ENCODE results near the gene PRKCA.
A peak's percentile ranks its signal among the peaks of the same experiment; 100 is the strongest.

Gene PRKCA

DNA sequence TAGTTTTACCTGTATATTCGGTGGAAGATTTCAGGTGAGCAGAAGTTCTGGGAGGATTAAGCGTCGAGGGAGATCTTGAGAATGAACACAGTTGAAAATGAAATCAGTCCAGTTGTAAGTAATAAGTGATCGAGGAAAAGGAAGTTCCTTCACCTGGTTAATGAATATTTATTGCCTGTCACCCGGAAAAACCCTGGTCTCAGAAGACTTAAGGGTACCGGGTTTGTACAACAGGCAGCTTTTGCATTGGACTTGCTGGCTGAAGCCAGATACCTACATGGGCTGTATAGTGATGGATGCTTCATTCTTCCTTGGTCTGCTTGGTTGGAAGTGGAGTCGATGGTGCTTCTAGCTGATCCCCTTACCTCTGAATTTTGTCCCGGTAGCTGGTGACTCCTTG, 72.7 kb downstream of the PRKCA start:
- H3K27ac ChIP-seq (ENCODE audit: insufficient read depth, low read length, poor library complexity, severe bottlenecking) = peak overlapping the region; percentile 43
- DNase-seq = no peak
- H3K9me3 ChIP-seq (ENCODE audit: control insufficient read depth, low read length) = no peaks in the 10 kb centered on the region
- peaks cover 20% of the 10 kb centered on the region for H3K4me1 ChIP-seq (ENCODE audit: control insufficient read depth, insufficient read depth, low read length, poor library complexity, severe bottlenecking)
- H3K27me3 ChIP-seq (replicated peaks; ENCODE audit: control insufficient read depth, insufficient read depth, low read length, poor library complexity, severe bottlenecking) = no peaks in the 10 kb centered on the region
- no peak overlapping the region for H3K4me3 ChIP-seq (ENCODE audit: insufficient read depth, low read depth, low read length, poor library complexity, severe bottlenecking)
- H3K36me3 ChIP-seq (ENCODE audit: control insufficient read depth, insufficient read depth, low read length) = no peaks in the 10 kb centered on the region

DNA sequence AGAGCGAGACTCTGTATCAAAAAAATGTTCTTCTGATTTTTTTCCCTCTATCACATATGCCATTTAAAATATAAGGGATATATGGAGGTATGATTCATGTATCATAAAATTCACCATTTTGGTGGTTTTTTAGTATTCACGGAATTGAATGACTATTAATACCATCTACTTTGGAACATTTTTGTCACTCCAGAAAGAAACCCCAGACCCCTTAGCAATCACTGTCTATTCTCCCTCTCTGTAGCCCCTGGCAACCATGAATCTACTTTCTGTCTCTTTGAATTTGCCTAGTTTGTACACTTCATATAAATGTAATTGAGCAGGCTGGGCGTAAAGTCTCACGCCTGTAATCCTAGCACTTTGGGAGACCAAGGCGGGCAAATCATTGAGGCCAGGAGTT, 75.9 kb downstream of the PRKCA start:
- no peak overlapping the region for H3K4me3 ChIP-seq (ENCODE audit: insufficient read depth, low read depth, low read length, poor library complexity, severe bottlenecking)
- peaks cover 20% of the 10 kb centered on the region for H3K4me1 ChIP-seq (ENCODE audit: control insufficient read depth, insufficient read depth, low read length, poor library complexity, severe bottlenecking)
- H3K36me3 ChIP-seq (ENCODE audit: control insufficient read depth, insufficient read depth, low read length) = no peaks in the 10 kb centered on the region

GRCh38 chr17:66379544-66379943, 77.1 kb downstream of the PRKCA start:
- Histone ChIP-seq H3K27ac (ENCODE audit: insufficient read depth, low read length, poor library complexity, severe bottlenecking) (no peak overlapping the region), H3K4me1 (ENCODE audit: control insufficient read depth, insufficient read depth, low read length, poor library complexity, severe bottlenecking) (peaks cover 11% of the 10 kb centered on the region), H3K36me3 (ENCODE audit: control insufficient read depth, insufficient read depth, low read length) (no peaks in the 10 kb centered on the region), H3K4me3 (ENCODE audit: insufficient read depth, low read depth, low read length, poor library complexity, severe bottlenecking) (no peak overlapping the region), H3K9me3 (ENCODE audit: control insufficient read depth, low read length) (no peaks in the 10 kb centered on the region), H3K27me3 (replicated peaks; ENCODE audit: control insufficient read depth, insufficient read depth, low read length, poor library complexity, severe bottlenecking) (no peaks in the 10 kb centered on the region)
- no peak for DNase-seq

More for the DNA sequence above, 75.9 kb downstream of the PRKCA start:
- no peaks in the 10 kb centered on the region for H3K9me3 ChIP-seq (ENCODE audit: control insufficient read depth, low read length)
- H3K27me3 ChIP-seq (replicated peaks; ENCODE audit: control insufficient read depth, insufficient read depth, low read length, poor library complexity, severe bottlenecking) = no peaks in the 10 kb centered on the region
- no peak overlapping the region for H3K27ac ChIP-seq (ENCODE audit: insufficient read depth, low read length, poor library complexity, severe bottlenecking)
- no peak for DNase-seq

- H3K9me3 ChIP-seq (ENCODE audit: control insufficient read depth, low read length) = no peaks in the 10 kb centered on the region
- no peaks in the 10 kb centered on the region for H3K36me3 ChIP-seq (ENCODE audit: control insufficient read depth, insufficient read depth, low read length)
- DNase-seq = no peak
- H3K4me3 ChIP-seq (ENCODE audit: insufficient read depth, low read depth, low read length, poor library complexity, severe bottlenecking) = no peak overlapping the region
- H3K27ac ChIP-seq (ENCODE audit: insufficient read depth, low read length, poor library complexity, severe bottlenecking) = no peak overlapping the region
- peaks cover 7% of the 10 kb centered on the region for H3K4me1 ChIP-seq (ENCODE audit: control insufficient read depth, insufficient read depth, low read length, poor library complexity, severe bottlenecking)
- H3K27me3 ChIP-seq (replicated peaks; ENCODE audit: control insufficient read depth, insufficient read depth, low read length, poor library complexity, severe bottlenecking) = no peaks in the 10 kb centered on the region
Measured at GRCh38 chr17:66379996-66380395, 77.6 kb downstream of the PRKCA start.

GRCh38 chr17:66381701-66382362, 79.4 kb downstream of the PRKCA start:
- Histone ChIP-seq H3K27me3 (replicated peaks; ENCODE audit: control insufficient read depth, insufficient read depth, low read length, poor library complexity, severe bottlenecking) (no peaks in the 10 kb centered on the region), H3K4me1 (ENCODE audit: control insufficient read depth, insufficient read depth, low read length, poor library complexity, severe bottlenecking) (peaks cover 3% of the 10 kb centered on the region), H3K9me3 (ENCODE audit: control insufficient read depth, low read length) (no peaks in the 10 kb centered on the region), H3K36me3 (ENCODE audit: control insufficient read depth, insufficient read depth, low read length) (no peaks in the 10 kb centered on the region), H3K4me3 (ENCODE audit: insufficient read depth, low read depth, low read length, poor library complexity, severe bottlenecking) (no peak overlapping the region), H3K27ac (ENCODE audit: insufficient read depth, low read length, poor library complexity, severe bottlenecking) (no peak overlapping the region)
- DNase-seq = no peak

DNA sequence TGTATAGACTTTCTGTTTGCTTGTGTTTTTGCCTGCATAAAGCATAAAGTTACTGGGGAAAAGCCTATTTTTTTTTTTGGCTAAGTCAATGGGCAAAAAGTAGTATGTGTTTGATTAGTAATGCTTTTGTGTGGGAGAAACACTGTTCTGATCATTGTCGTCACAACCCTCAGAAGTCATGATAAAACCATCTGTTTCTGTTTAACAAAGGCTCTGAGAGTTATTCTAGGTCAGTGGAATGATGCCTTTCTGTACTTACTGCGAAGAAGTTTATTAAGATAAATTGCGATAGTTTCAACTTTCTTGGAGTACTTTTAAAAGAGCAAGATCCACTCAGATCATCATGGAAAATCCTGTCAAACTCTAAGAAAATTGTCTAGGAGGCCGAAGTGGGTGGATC, 80.9 kb downstream of the PRKCA start:
- DNase-seq = no peak
- H3K9me3 ChIP-seq (ENCODE audit: control insufficient read depth, low read length) = no peaks in the 10 kb centered on the region

DNA sequence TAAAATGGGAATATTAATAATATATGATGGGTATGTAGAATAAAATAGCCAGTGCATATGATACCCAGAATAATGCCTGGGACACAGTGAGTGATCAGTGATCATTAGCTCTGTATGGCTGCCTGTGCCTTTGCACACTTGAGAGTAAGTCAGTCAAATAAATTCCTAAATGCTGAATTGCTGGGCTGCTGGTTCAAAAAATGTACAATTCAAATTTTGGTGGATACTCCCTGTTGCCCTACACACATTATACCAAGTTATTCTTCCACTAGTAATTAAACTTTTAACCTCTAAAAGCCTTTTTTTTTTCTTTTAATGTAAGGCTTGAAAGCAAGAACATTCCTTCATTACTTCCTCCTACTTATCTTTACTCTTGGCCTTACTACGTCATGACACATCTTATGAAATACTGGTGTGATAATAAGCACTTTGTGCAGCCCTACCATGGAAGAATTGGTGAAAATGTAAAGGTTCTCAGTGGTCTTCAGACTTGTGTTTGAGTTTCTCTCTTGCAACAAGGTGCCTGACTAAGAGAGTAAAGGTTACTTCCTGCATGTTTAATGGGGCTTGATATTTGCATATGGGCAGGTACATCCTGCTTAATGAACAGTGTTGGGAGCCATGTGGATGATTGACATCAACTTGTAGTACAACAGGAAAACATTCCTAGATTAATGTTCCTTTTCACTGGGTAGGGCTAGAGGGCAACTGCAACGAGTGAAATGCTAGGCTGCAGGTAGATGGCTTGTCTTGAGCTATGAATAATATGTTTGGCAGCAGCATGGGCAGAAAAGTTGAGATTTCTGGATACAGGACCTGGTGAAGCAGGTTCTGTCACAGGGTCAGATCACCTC, 84.3 kb downstream of the PRKCA start:
- DNase-seq = no peak
- Histone ChIP-seq H3K4me1 (ENCODE audit: control insufficient read depth, insufficient read depth, low read length, poor library complexity, severe bottlenecking) (no peaks in the 10 kb centered on the region), H3K27me3 (replicated peaks; ENCODE audit: control insufficient read depth, insufficient read depth, low read length, poor library complexity, severe bottlenecking) (no peaks in the 10 kb centered on the region), H3K9me3 (ENCODE audit: control insufficient read depth, low read length) (no peaks in the 10 kb centered on the region), H3K4me3 (ENCODE audit: insufficient read depth, low read depth, low read length, poor library complexity, severe bottlenecking) (no peak overlapping the region), H3K27ac (ENCODE audit: insufficient read depth, low read length, poor library complexity, severe bottlenecking) (no peak overlapping the region), H3K36me3 (ENCODE audit: control insufficient read depth, insufficient read depth, low read length) (peaks cover 10% of the 10 kb centered on the region)

More for the DNA sequence above, 80.9 kb downstream of the PRKCA start:
- no peak overlapping the region for H3K27ac ChIP-seq (ENCODE audit: insufficient read depth, low read length, poor library complexity, severe bottlenecking)
- no peak overlapping the region for H3K4me3 ChIP-seq (ENCODE audit: insufficient read depth, low read depth, low read length, poor library complexity, severe bottlenecking)
- H3K4me1 ChIP-seq (ENCODE audit: control insufficient read depth, insufficient read depth, low read length, poor library complexity, severe bottlenecking) = peaks cover 3% of the 10 kb centered on the region
- no peaks in the 10 kb centered on the region for H3K27me3 ChIP-seq (replicated peaks; ENCODE audit: control insufficient read depth, insufficient read depth, low read length, poor library complexity, severe bottlenecking)
- no peaks in the 10 kb centered on the region for H3K36me3 ChIP-seq (ENCODE audit: control insufficient read depth, insufficient read depth, low read length)

DNA sequence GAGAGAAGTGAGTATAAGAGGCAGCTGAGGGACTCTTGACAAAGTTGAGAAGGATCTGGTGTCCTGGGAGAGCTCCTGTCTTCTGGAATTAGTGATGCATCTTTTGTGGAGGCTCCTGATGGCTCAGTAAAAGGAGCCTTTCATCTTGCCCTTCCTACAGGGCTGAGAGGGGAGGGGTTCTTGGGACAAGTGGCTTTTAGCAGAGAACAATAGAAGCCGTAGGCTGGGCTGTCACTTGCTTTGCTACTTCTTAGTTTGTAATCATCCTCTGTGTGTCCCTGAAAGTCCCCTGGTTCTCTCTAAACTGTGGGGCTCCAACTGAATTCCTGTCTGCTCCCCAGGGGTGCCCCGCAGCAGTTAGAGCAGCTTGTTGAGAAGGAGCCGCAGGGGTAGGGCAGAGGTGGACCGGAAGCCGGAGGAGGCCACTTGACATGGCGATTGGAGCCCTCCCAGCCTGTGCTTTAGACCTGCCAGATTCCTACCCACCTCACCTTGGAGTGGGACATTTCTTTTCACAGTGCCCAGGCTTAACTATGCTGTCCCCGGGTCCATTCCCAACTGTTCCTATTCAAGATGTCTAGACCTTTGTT, 85.1 kb downstream of the PRKCA start:
- no peak overlapping the region for H3K27ac ChIP-seq (ENCODE audit: insufficient read depth, low read length, poor library complexity, severe bottlenecking)
- H3K4me1 ChIP-seq (ENCODE audit: control insufficient read depth, insufficient read depth, low read length, poor library complexity, severe bottlenecking) = no peaks in the 10 kb centered on the region
- no peaks in the 10 kb centered on the region for H3K27me3 ChIP-seq (replicated peaks; ENCODE audit: control insufficient read depth, insufficient read depth, low read length, poor library complexity, severe bottlenecking)
- peaks cover 10% of the 10 kb centered on the region for H3K36me3 ChIP-seq (ENCODE audit: control insufficient read depth, insufficient read depth, low read length)
- no peak overlapping the region for H3K4me3 ChIP-seq (ENCODE audit: insufficient read depth, low read depth, low read length, poor library complexity, severe bottlenecking)
- no peaks in the 10 kb centered on the region for H3K9me3 ChIP-seq (ENCODE audit: control insufficient read depth, low read length)
- no peak for DNase-seq

DNA sequence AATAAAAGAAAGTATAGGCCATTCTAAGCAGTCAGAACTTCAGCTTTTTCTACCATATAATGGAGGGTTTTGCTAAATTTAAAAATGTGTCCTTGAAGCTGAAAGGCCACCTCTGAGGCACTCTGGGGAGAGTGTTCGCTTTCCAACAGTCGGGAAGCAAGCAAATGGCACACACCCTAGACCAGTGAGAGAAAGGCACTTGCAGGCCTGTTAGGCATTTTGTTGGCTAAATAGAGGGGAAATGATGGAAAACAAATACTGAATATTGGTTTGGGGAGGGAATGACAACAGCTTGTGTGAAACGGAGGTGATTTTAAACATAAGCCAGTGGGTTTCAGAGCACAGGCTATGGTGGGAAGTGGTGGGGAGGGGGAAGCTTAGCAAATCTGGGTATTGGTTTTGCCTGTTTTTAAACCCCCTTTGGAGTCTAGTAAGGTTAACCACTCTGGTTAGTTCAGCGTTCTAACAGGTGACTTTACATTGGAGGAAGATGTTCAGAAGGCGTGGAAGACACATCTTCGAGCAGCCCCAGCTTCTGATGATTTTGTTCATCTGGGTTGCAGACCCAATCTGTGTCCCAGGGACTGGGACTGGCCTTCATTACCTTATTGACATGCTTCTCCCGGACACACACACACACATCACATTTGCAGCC, 90.5 kb downstream of the PRKCA start:
- Histone ChIP-seq H3K9me3 (ENCODE audit: control insufficient read depth, low read length) (no peaks in the 10 kb centered on the region), H3K4me1 (ENCODE audit: control insufficient read depth, insufficient read depth, low read length, poor library complexity, severe bottlenecking) (no peaks in the 10 kb centered on the region), H3K27me3 (replicated peaks; ENCODE audit: control insufficient read depth, insufficient read depth, low read length, poor library complexity, severe bottlenecking) (no peaks in the 10 kb centered on the region), H3K36me3 (ENCODE audit: control insufficient read depth, insufficient read depth, low read length) (peaks cover 10% of the 10 kb centered on the region), H3K4me3 (ENCODE audit: insufficient read depth, low read depth, low read length, poor library complexity, severe bottlenecking) (no peak overlapping the region), H3K27ac (ENCODE audit: insufficient read depth, low read length, poor library complexity, severe bottlenecking) (no peak overlapping the region)
- no peak for DNase-seq
